ENCODE results near the gene CIDEB.

DNA sequence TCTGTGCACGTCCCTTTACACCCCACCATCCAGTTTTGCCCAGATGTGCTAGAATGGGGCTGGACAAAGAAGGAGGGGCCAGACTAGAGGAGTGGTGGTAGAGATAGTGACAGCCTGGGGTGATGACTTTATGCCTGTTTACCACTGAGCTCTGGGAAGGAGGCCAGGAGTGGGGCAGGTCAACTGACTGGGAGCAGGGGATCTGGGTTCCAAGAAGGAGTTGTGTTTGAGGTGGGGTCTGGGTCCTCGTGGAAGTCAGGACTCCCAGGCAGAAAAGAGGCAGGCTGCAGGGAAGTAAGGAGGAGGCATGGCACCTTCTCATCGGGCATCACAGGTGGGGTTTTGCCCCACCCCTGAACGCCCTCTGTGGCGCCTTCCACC lies 2.5 kb upstream of the CIDEB start:
- TF ChIP-seq, protein P1, sequence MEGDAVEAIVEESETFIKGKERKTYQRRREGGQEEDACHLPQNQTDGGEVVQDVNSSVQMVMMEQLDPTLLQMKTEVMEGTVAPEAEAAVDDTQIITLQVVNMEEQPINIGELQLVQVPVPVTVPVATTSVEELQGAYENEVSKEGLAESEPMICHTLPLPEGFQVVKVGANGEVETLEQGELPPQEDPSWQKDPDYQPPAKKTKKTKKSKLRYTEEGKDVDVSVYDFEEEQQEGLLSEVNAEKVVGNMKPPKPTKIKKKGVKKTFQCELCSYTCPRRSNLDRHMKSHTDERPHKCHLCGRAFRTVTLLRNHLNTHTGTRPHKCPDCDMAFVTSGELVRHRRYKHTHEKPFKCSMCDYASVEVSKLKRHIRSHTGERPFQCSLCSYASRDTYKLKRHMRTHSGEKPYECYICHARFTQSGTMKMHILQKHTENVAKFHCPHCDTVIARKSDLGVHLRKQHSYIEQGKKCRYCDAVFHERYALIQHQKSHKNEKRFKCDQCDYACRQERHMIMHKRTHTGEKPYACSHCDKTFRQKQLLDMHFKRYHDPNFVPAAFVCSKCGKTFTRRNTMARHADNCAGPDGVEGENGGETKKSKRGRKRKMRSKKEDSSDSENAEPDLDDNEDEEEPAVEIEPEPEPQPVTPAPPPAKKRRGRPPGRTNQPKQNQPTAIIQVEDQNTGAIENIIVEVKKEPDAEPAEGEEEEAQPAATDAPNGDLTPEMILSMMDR (IDR thresholded peaks at IDR 0.05; ENCODE audit: poor library complexity, severe bottlenecking), result no peak
- TF ChIP-seq POLR2AphosphoS5 (IDR thresholded peaks at IDR 0.05) (no peak), EP300 (conservative IDR thresholded peaks at IDR 0.05; ENCODE audit: poor library complexity, severe bottlenecking) (no peak), EZH2 (IDR thresholded peaks at IDR 0.05; ENCODE audit: borderline replicate concordance, insufficient read depth, low read length, poor library complexity, severe bottlenecking) (no peak), TAF1 (IDR thresholded peaks at IDR 0.05; ENCODE audit: low read depth) (no peak), MXI1 (conservative IDR thresholded peaks at IDR 0.05; ENCODE audit: poor library complexity, severe bottlenecking) (no peak), RAD21 (conservative IDR thresholded peaks at IDR 0.05) (no peak), SMC3 (conservative IDR thresholded peaks at IDR 0.05; ENCODE audit: poor library complexity) (no peak)
- TF ChIP-seq, protein P2, sequence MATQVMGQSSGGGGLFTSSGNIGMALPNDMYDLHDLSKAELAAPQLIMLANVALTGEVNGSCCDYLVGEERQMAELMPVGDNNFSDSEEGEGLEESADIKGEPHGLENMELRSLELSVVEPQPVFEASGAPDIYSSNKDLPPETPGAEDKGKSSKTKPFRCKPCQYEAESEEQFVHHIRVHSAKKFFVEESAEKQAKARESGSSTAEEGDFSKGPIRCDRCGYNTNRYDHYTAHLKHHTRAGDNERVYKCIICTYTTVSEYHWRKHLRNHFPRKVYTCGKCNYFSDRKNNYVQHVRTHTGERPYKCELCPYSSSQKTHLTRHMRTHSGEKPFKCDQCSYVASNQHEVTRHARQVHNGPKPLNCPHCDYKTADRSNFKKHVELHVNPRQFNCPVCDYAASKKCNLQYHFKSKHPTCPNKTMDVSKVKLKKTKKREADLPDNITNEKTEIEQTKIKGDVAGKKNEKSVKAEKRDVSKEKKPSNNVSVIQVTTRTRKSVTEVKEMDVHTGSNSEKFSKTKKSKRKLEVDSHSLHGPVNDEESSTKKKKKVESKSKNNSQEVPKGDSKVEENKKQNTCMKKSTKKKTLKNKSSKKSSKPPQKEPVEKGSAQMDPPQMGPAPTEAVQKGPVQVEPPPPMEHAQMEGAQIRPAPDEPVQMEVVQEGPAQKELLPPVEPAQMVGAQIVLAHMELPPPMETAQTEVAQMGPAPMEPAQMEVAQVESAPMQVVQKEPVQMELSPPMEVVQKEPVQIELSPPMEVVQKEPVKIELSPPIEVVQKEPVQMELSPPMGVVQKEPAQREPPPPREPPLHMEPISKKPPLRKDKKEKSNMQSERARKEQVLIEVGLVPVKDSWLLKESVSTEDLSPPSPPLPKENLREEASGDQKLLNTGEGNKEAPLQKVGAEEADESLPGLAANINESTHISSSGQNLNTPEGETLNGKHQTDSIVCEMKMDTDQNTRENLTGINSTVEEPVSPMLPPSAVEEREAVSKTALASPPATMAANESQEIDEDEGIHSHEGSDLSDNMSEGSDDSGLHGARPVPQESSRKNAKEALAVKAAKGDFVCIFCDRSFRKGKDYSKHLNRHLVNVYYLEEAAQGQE (IDR thresholded peaks at IDR 0.05; ENCODE audit: borderline replicate concordance), result no peak

Data from neural cell (in vitro differentiated cells).